PFSK-1 (cell line): ENCODE results near the gene AKR1C3.

Experiments
- POLR2AphosphoS5 ChIP-seq: IDR thresholded peaks from 2 replicates; pipeline ENCODE4 v1.6.1; 2012; ENCODE audit warnings: low read depth, mild to moderate bottlenecking, control low read depth, low read length, moderate library complexity
- TF ChIP-seq, protein P1 (sequence below), 2 experiments: IDR thresholded peaks; 2 replicates each; pipeline versions ENCODE4 v1.6.1 to v1.8.0; 2011 to 2012; ENCODE audit warnings: low read depth in 2 of 2, low read length in 2 of 2, control low read depth in 1 of 2, inconsistent platforms in 1 of 2, mild to moderate bottlenecking in 1 of 2, moderate library complexity in 1 of 2; ENCODE audit not compliant: insufficient read depth in 1 of 2

DNA sequence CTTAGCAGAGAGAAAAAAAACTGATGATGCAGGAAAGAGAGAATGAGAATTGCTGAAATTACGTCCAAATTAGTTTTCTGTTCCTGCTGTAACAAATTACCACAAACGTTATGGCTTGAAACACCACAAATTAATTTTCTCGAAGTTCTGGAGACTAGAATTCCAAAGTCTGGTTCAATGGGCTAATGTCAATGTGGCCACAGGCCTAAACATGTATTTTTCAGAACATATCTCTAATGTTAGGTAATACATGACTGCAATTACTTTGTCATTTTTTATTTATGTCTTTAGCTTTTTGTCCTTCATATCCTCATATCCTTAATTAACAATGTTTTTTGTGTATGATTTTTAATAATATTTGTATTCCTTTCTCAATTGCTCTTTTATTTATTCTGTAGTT lies 3.0 kb upstream of the AKR1C3 start:
- no peak for TF ChIP-seq POLR2AphosphoS5
- TF ChIP-seq, protein P1, sequence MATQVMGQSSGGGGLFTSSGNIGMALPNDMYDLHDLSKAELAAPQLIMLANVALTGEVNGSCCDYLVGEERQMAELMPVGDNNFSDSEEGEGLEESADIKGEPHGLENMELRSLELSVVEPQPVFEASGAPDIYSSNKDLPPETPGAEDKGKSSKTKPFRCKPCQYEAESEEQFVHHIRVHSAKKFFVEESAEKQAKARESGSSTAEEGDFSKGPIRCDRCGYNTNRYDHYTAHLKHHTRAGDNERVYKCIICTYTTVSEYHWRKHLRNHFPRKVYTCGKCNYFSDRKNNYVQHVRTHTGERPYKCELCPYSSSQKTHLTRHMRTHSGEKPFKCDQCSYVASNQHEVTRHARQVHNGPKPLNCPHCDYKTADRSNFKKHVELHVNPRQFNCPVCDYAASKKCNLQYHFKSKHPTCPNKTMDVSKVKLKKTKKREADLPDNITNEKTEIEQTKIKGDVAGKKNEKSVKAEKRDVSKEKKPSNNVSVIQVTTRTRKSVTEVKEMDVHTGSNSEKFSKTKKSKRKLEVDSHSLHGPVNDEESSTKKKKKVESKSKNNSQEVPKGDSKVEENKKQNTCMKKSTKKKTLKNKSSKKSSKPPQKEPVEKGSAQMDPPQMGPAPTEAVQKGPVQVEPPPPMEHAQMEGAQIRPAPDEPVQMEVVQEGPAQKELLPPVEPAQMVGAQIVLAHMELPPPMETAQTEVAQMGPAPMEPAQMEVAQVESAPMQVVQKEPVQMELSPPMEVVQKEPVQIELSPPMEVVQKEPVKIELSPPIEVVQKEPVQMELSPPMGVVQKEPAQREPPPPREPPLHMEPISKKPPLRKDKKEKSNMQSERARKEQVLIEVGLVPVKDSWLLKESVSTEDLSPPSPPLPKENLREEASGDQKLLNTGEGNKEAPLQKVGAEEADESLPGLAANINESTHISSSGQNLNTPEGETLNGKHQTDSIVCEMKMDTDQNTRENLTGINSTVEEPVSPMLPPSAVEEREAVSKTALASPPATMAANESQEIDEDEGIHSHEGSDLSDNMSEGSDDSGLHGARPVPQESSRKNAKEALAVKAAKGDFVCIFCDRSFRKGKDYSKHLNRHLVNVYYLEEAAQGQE (IDR thresholded peaks at IDR 0.05; ENCODE audit: insufficient read depth in 1 of 2, low read depth in 2 of 2, low read length in 2 of 2): no peak
